ENCODE measurements around the gene TPPP.
A peak's percentile ranks its signal among the peaks of the same experiment; 100 is the strongest.

The TPPP gene

GRCh38 chr5:669842-670395 is 23.2 kb downstream of the TPPP start:
- peaks cover 18% of the 10 kb centered on the region for H3K4me1 ChIP-seq (ENCODE audit: insufficient read depth, insufficient read length)
- TF ChIP-seq YY1 (IDR thresholded peaks at IDR 0.05; ENCODE audit: insufficient read depth, insufficient read length) (no peak), SUZ12 (IDR thresholded peaks at IDR 0.05; ENCODE audit: extremely low read depth, insufficient read depth, insufficient read length) (no peak), ZNF274 (IDR thresholded peaks at IDR 0.05; ENCODE audit: low read depth, low read length) (no peak)

GRCh38 chr5:669111-669841 is 23.9 kb downstream of the TPPP start:
- H3K4me3 ChIP-seq (ENCODE audit: insufficient read length, low read depth): no peak overlapping the region

More at GRCh38 chr5:669842-670395, 23.2 kb downstream of the TPPP start:
- peaks cover 31% of the 10 kb centered on the region for H3K36me3 ChIP-seq (ENCODE audit: insufficient read depth, insufficient read length, low read length)
- no peaks in the 10 kb centered on the region for H3K9me3 ChIP-seq (ENCODE audit: insufficient read depth, low read length)
- no peak overlapping the region for H3K4me3 ChIP-seq (ENCODE audit: insufficient read length, low read depth)
- DNase-seq (ENCODE audit: low read depth, low spot score): no peak
- no peaks in the 10 kb centered on the region for H3K27me3 ChIP-seq (ENCODE audit: insufficient read depth, insufficient read length)
- H3K9ac ChIP-seq (ENCODE audit: insufficient read length, low read depth): no peak overlapping the region

DNA sequence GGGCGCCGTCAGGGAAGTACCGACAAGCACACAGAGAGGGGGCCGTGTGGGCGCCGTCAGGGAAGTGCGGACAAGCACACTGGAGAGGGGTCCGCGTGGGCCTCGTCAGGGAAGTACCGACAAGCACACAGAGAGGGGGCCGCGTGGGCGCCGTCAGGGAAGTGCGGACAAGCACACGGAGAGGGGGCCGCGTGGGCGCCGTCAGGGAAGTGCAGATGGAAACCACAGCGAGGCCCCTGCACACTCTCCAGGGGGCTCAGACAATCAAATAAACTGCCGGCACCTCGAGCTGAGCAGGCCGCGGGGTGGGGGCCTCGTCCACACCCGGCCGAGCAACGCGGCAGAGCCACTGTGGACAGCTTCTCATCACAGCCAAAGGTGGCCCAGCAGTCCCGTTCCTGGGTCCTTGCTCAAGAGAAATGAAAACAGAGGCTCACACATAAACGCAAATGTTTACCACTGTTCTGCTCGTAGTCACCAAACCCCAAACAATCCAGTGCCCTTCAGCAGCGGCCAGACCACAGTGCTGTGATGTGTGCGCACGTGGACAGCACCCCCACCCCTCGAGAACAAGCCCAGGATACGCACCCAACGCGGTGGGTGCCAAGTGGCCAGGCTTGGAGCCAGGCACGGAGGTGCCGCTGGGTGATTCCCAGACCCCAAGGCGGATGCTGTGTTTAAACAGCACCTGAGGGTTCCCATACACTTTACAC is 24.7 kb downstream of the TPPP start:
- Histone ChIP-seq H3K9me3 (ENCODE audit: insufficient read depth, low read length) (no peaks in the 10 kb centered on the region), H3K4me3 (ENCODE audit: insufficient read length, low read depth) (no peak overlapping the region), H3K36me3 (ENCODE audit: insufficient read depth, insufficient read length, low read length) (peaks cover 46% of the 10 kb centered on the region), H3K9ac (ENCODE audit: insufficient read length, low read depth) (no peak overlapping the region), H3K27me3 (ENCODE audit: insufficient read depth, insufficient read length) (no peaks in the 10 kb centered on the region), H3K4me1 (ENCODE audit: insufficient read depth, insufficient read length) (peaks cover 10% of the 10 kb centered on the region)
- DNase-seq (ENCODE audit: low read depth, low spot score): no peak
- TF ChIP-seq YY1 (IDR thresholded peaks at IDR 0.05; ENCODE audit: insufficient read depth, insufficient read length): no peak
- TF ChIP-seq ZNF274 (IDR thresholded peaks at IDR 0.05; ENCODE audit: low read depth, low read length): no peak
- TF ChIP-seq SUZ12 (IDR thresholded peaks at IDR 0.05; ENCODE audit: extremely low read depth, insufficient read depth, insufficient read length): no peak

More at GRCh38 chr5:669111-669841, 23.9 kb downstream of the TPPP start:
- no peak for TF ChIP-seq ZNF274 (IDR thresholded peaks at IDR 0.05; ENCODE audit: low read depth, low read length)
- TF ChIP-seq YY1 (IDR thresholded peaks at IDR 0.05; ENCODE audit: insufficient read depth, insufficient read length): no peak
- no peak for TF ChIP-seq SUZ12 (IDR thresholded peaks at IDR 0.05; ENCODE audit: extremely low read depth, insufficient read depth, insufficient read length)
- peak overlapping the region; percentile 21 for H3K9ac ChIP-seq (ENCODE audit: insufficient read length, low read depth)
- no peaks in the 10 kb centered on the region for H3K9me3 ChIP-seq (ENCODE audit: insufficient read depth, low read length)
- H3K4me1 ChIP-seq (ENCODE audit: insufficient read depth, insufficient read length): peaks cover 15% of the 10 kb centered on the region
- DNase-seq (ENCODE audit: low read depth, low spot score): no peak
- peaks cover 37% of the 10 kb centered on the region for H3K36me3 ChIP-seq (ENCODE audit: insufficient read depth, insufficient read length, low read length)
- no peaks in the 10 kb centered on the region for H3K27me3 ChIP-seq (ENCODE audit: insufficient read depth, insufficient read length)

DNA sequence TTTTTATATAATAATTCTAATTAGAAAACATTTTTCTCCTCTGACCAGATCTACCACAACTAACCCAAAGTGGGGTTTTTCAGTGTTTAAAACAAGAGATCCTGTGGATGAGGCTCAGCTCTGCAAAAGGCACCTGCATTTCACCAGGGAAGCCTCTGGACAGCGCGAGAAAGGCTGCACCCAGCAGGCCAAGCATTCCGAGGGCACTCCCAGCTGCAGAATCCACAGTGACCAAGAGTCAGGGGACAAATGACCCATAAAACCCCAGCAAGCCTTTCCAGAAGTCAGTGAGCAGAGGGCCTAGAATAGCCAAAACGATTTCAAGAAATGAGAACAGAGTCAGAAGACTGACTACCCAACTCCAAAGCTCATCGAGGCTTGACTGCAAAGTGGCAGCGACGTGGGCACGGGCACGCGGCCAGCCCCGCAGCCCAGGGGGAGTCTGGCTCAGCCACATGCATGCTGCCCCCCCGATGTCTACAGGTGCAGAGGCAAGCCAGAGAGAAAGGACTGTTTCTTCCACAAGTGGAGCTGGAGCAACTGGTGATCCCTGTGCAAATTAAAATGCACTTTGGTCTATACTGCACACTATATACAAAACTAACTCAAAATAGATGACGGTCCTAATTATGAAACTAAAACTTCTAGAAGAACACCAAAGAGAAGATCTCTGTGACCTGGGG is 26.2 kb downstream of the TPPP start:
- H3K9ac ChIP-seq (ENCODE audit: insufficient read length, low read depth): no peak overlapping the region
- H3K4me1 ChIP-seq (ENCODE audit: insufficient read depth, insufficient read length): peaks cover 8% of the 10 kb centered on the region
- no peaks in the 10 kb centered on the region for H3K27me3 ChIP-seq (ENCODE audit: insufficient read depth, insufficient read length)
- H3K4me3 ChIP-seq (ENCODE audit: insufficient read length, low read depth): no peak overlapping the region
- H3K36me3 ChIP-seq (ENCODE audit: insufficient read depth, insufficient read length, low read length): peaks cover 58% of the 10 kb centered on the region
- no peaks in the 10 kb centered on the region for H3K9me3 ChIP-seq (ENCODE audit: insufficient read depth, low read length)
- no peak for DNase-seq (ENCODE audit: low read depth, low spot score)
- no peak for TF ChIP-seq SUZ12 (IDR thresholded peaks at IDR 0.05; ENCODE audit: extremely low read depth, insufficient read depth, insufficient read length)
- TF ChIP-seq YY1 (IDR thresholded peaks at IDR 0.05; ENCODE audit: insufficient read depth, insufficient read length): no peak
- TF ChIP-seq ZNF274 (IDR thresholded peaks at IDR 0.05; ENCODE audit: low read depth, low read length): no peak

GRCh38 chr5:665956-666711 is 27.0 kb downstream of the TPPP start:
- no peaks in the 10 kb centered on the region for H3K9me3 ChIP-seq (ENCODE audit: insufficient read depth, low read length)
- TF ChIP-seq YY1 (IDR thresholded peaks at IDR 0.05; ENCODE audit: insufficient read depth, insufficient read length): no peak
- TF ChIP-seq ZNF274 (IDR thresholded peaks at IDR 0.05; ENCODE audit: low read depth, low read length): no peak
- TF ChIP-seq SUZ12 (IDR thresholded peaks at IDR 0.05; ENCODE audit: extremely low read depth, insufficient read depth, insufficient read length): no peak
- H3K9ac ChIP-seq (ENCODE audit: insufficient read length, low read depth): no peak overlapping the region
- peaks cover 63% of the 10 kb centered on the region for H3K36me3 ChIP-seq (ENCODE audit: insufficient read depth, insufficient read length, low read length)
- no peak for DNase-seq (ENCODE audit: low read depth, low spot score)
- H3K27me3 ChIP-seq (ENCODE audit: insufficient read depth, insufficient read length): no peaks in the 10 kb centered on the region
- peaks cover 5% of the 10 kb centered on the region for H3K4me1 ChIP-seq (ENCODE audit: insufficient read depth, insufficient read length)
- no peak overlapping the region for H3K4me3 ChIP-seq (ENCODE audit: insufficient read length, low read depth)

GRCh38 chr5:665541-665955 is 27.6 kb downstream of the TPPP start:
- no peak for TF ChIP-seq YY1 (IDR thresholded peaks at IDR 0.05; ENCODE audit: insufficient read depth, insufficient read length)
- no peak for TF ChIP-seq ZNF274 (IDR thresholded peaks at IDR 0.05; ENCODE audit: low read depth, low read length)
- peaks cover 5% of the 10 kb centered on the region for H3K4me1 ChIP-seq (ENCODE audit: insufficient read depth, insufficient read length)
- no peaks in the 10 kb centered on the region for H3K9me3 ChIP-seq (ENCODE audit: insufficient read depth, low read length)
- no peak overlapping the region for H3K4me3 ChIP-seq (ENCODE audit: insufficient read length, low read depth)
- no peak overlapping the region for H3K9ac ChIP-seq (ENCODE audit: insufficient read length, low read depth)
- H3K36me3 ChIP-seq (ENCODE audit: insufficient read depth, insufficient read length, low read length): peaks cover 68% of the 10 kb centered on the region
- no peaks in the 10 kb centered on the region for H3K27me3 ChIP-seq (ENCODE audit: insufficient read depth, insufficient read length)
- no peak for DNase-seq (ENCODE audit: low read depth, low spot score)
